Measurements from ENCODE around the gene ZBTB16.
A peak's percentile ranks its signal among the peaks of the same experiment; 100 is the strongest.

GRCh38 chr11:114195151-114195550 is 135.6 kb downstream of the ZBTB16 start:
- no peak for TF ChIP-seq POLR2A (IDR thresholded peaks at IDR 0.05)
- no peak for TF ChIP-seq CTCF (IDR thresholded peaks at IDR 0.05)
- peak in 1 of 3 donors; percentile 13 for TF ChIP-seq POLR2AphosphoS5 (IDR thresholded peaks at IDR 0.05)
